Neuronal stem cell (in vitro differentiated cells): ENCODE data around the gene U2SURP.

Experiments
- DNase-seq: peaks from one replicate; pipeline ENCODE4 v3.0.0-alpha.2; 2013; ENCODE audit warnings: low spot score
- H2AFZ ChIP-seq: one replicate; pipeline ENCODE4 v1.6.1; 2013; ENCODE audit warnings: mild to moderate bottlenecking, low read length, inconsistent platforms
- H2AK5ac ChIP-seq: 2 replicates; pipeline ENCODE4 v1.6.1; 2013; ENCODE audit warnings: low read depth, mild to moderate bottlenecking, inconsistent platforms, low read length, moderate library complexity, mixed read lengths
- H2BK120ac ChIP-seq: 2 replicates; pipeline ENCODE4 v1.6.1; 2013; ENCODE audit warnings: low read depth, mild to moderate bottlenecking, inconsistent platforms, low read length, moderate library complexity, mixed read lengths
- H2BK12ac ChIP-seq: one replicate; pipeline ENCODE4 v1.6.1; 2013; ENCODE audit warnings: low read length, inconsistent platforms
- H2BK15ac ChIP-seq: 2 replicates; pipeline ENCODE4 v1.6.1; 2013; ENCODE audit warnings: mild to moderate bottlenecking, low read length, inconsistent platforms, mixed read lengths
- H2BK5ac ChIP-seq: one replicate; pipeline ENCODE4 v1.6.1; 2013; ENCODE audit warnings: inconsistent platforms, mild to moderate bottlenecking, low read length, moderate library complexity
- H3K14ac ChIP-seq: one replicate; pipeline ENCODE4 v1.6.1; 2013; ENCODE audit warnings: low read length, inconsistent platforms
- H3K18ac ChIP-seq: 2 replicates; pipeline ENCODE4 v1.6.1; 2013; ENCODE audit warnings: low read length, inconsistent platforms
- H3K23ac ChIP-seq: 2 replicates; pipeline ENCODE4 v1.6.1; 2013; ENCODE audit warnings: low read depth, mild to moderate bottlenecking, mixed read lengths, low read length, inconsistent platforms; ENCODE audit not compliant: poor library complexity
- H3K27ac ChIP-seq: replicated peaks from 3 replicates; pipeline ENCODE4 v1.5.1; 2013; ENCODE audit warnings: low read length, inconsistent platforms
- H3K27me3 ChIP-seq, 3 experiments: 2 replicates each; pipeline ENCODE4 v1.6.1; 2013; ENCODE audit warnings: low read length in 3 of 3, mild to moderate bottlenecking in 2 of 3, inconsistent platforms in 1 of 3, low read depth in 1 of 3, mixed read lengths in 1 of 3, moderate library complexity in 1 of 3; ENCODE audit not compliant: control insufficient read depth in 3 of 3, insufficient read depth in 3 of 3
- H3K36me3 ChIP-seq, 2 donors: replicated peaks in 1 of 2; 2 replicates each; pipeline ENCODE4 v1.6.1; 2013; ENCODE audit warnings: low read length in 2 of 2; ENCODE audit not compliant: control insufficient read depth in 2 of 2, insufficient read depth in 2 of 2
- H3K4ac ChIP-seq: 2 replicates; pipeline ENCODE4 v1.6.1; 2013; ENCODE audit warnings: inconsistent platforms, mild to moderate bottlenecking, low read length, moderate library complexity
- H3K4me1 ChIP-seq, 2 donors: 1 replicate in 1 of 2; 2 replicates in 1 of 2; pipeline ENCODE4 v1.6.1; 2013; ENCODE audit warnings: low read length in 2 of 2, low read depth in 1 of 2; ENCODE audit not compliant: control insufficient read depth in 2 of 2, insufficient read depth in 1 of 2
- H3K4me2 ChIP-seq: one replicate; pipeline ENCODE4 v1.6.1; 2013; ENCODE audit warnings: mild to moderate bottlenecking, low read length, inconsistent platforms; ENCODE audit not compliant: insufficient read depth, poor library complexity, severe bottlenecking
- H3K4me3 ChIP-seq, 2 donors: 2 replicates each; pipeline ENCODE4 v1.5.1; 2013; ENCODE audit warnings: low read length in 2 of 2, mild to moderate bottlenecking in 2 of 2, inconsistent platforms in 1 of 2, moderate library complexity in 1 of 2
- H3K79me1 ChIP-seq: one replicate; pipeline ENCODE4 v1.6.1; 2013; ENCODE audit warnings: low read depth, mild to moderate bottlenecking, inconsistent platforms, low read length, moderate library complexity
- H3K9ac ChIP-seq: one replicate; pipeline ENCODE4 v1.6.1; 2013; ENCODE audit warnings: mild to moderate bottlenecking, low read depth, low read length, inconsistent platforms; ENCODE audit not compliant: poor library complexity
- H3K9me3 ChIP-seq, 2 donors: replicated peaks in 1 of 2; 2 replicates each; pipeline versions ENCODE3 to v1.6.1; 2013; ENCODE audit warnings: low read length in 2 of 2, mild to moderate bottlenecking in 2 of 2, inconsistent platforms in 1 of 2, low read depth in 1 of 2, mixed read lengths in 1 of 2, moderate library complexity in 1 of 2; ENCODE audit not compliant: control insufficient read depth in 2 of 2, insufficient read depth in 1 of 2
- H4K8ac ChIP-seq: one replicate; pipeline ENCODE4 v1.6.1; 2013; ENCODE audit warnings: low read depth, mild to moderate bottlenecking, inconsistent platforms, low read length, moderate library complexity
- H4K91ac ChIP-seq: one replicate; pipeline ENCODE4 v1.6.1; 2013; ENCODE audit warnings: low read length, low read depth, mild to moderate bottlenecking, inconsistent platforms; ENCODE audit not compliant: poor library complexity
- WGBS, 2 donors: extraction: QIAGEN DNeasy Blood & Tissue Kit; methylation state at CpG; one replicate each; pipeline ENCODE4 v1.1.7; 2013; ENCODE audit warnings: missing lambda C conversion rate in 2 of 2, mixed read lengths in 1 of 2; ENCODE audit not compliant: insufficient read length in 2 of 2, insufficient replicate concordance in 1 of 2; ENCODE audit errors: extremely low coverage in 2 of 2; 5-methylcytosine and 5-hydroxymethylcytosine counted together

Gene U2SURP

GRCh38 chr3:143063018-143063417 lies 61.6 kb downstream of the U2SURP start:
- no peaks in the 10 kb centered on the region for H3K27me3 ChIP-seq

GRCh38 chr3:143064777-143065176 lies 63.4 kb downstream of the U2SURP start:
- H3K4me1 ChIP-seq, result peaks cover 0 to 2% of the 10 kb centered on the region in 2 donors
- H3K9me3 ChIP-seq, result no peaks in the 10 kb centered on the region
- H3K9ac ChIP-seq, result no peak overlapping the region
- H3K14ac ChIP-seq, result no peak overlapping the region
- no CpG with 5 or more reads among the region's 5 CpGs for WGBS, 2 donors
- H3K36me3 ChIP-seq, result peaks cover 0 to 27% of the 10 kb centered on the region in 2 donors
- H2BK15ac ChIP-seq, result no peak overlapping the region
- no peak overlapping the region for H4K91ac ChIP-seq
- no peaks in the 10 kb centered on the region for H3K27me3 ChIP-seq
- no peak overlapping the region for H2BK5ac ChIP-seq
- no peaks in the 10 kb centered on the region for H3K79me1 ChIP-seq
- no peak overlapping the region for H3K4me2 ChIP-seq
- H4K8ac ChIP-seq, result no peak overlapping the region
- no peak overlapping the region for H2AK5ac ChIP-seq
- H2AFZ ChIP-seq, result no peak overlapping the region
- no peak for DNase-seq
- H2BK12ac ChIP-seq, result no peak overlapping the region
- H2BK120ac ChIP-seq, result no peak overlapping the region
- H3K18ac ChIP-seq, result no peak overlapping the region
- H3K23ac ChIP-seq, result no peak overlapping the region
- no peak overlapping the region for H3K27ac ChIP-seq
- no peak overlapping the region for H3K4me3 ChIP-seq
- no peak overlapping the region for H3K4ac ChIP-seq

More at GRCh38 chr3:143063018-143063417, 61.6 kb downstream of the U2SURP start:
- no peak overlapping the region for H2AFZ ChIP-seq
- H3K27ac ChIP-seq, result no peak overlapping the region
- no peak overlapping the region for H2BK15ac ChIP-seq
- no peak overlapping the region for H3K14ac ChIP-seq
- H3K9ac ChIP-seq, result no peak overlapping the region
- H2BK120ac ChIP-seq, result no peak overlapping the region
- WGBS, 2 donors, result no CpG with 5 or more reads among the region's 2 CpGs
- no peak overlapping the region for H2AK5ac ChIP-seq
- H3K79me1 ChIP-seq, result no peaks in the 10 kb centered on the region
- H3K9me3 ChIP-seq, result no peaks in the 10 kb centered on the region
- H3K23ac ChIP-seq, result no peak overlapping the region
- no peak for DNase-seq
- no peak overlapping the region for H3K18ac ChIP-seq
- H4K8ac ChIP-seq, result no peak overlapping the region
- no peak overlapping the region for H3K4me2 ChIP-seq
- no peak overlapping the region for H3K4me3 ChIP-seq
- H3K4me1 ChIP-seq, result no peaks in the 10 kb centered on the region
- H4K91ac ChIP-seq, result no peak overlapping the region
- no peak overlapping the region for H2BK5ac ChIP-seq
- no peak overlapping the region for H3K4ac ChIP-seq
- no peak overlapping the region for H2BK12ac ChIP-seq
- H3K36me3 ChIP-seq, result peaks cover 0 to 44% of the 10 kb centered on the region in 2 donors

DNA sequence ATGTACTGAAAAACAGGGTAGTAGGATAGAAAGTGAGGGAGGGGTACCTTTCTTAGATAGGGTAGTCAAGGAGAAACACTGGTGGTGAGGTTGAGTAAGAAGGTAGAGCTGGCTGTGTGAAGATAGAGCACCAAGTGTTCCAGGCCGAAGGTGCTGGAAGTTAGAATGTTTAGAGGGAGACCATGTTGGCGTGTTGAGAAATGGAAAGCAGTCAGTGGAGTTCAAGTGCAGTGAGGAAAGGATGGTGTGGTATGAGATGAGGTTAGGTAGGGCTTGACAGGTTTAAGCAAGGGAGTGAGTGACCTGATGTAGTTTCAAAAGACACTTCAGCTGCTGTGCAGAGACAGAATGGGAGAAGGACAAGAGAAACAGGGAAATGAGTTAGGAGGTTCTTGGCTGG lies 64.0 kb downstream of the U2SURP start:
- Histone ChIP-seq H2AK5ac (no peak overlapping the region), H3K27me3 (no peaks in the 10 kb centered on the region), H3K23ac (no peak overlapping the region), H3K4ac (no peak overlapping the region), H4K8ac (no peak overlapping the region), H2BK5ac (no peak overlapping the region), H3K36me3 (peaks cover 0 to 21% of the 10 kb centered on the region in 2 donors), H3K4me1 (peaks cover 0 to 2% of the 10 kb centered on the region in 2 donors), H3K14ac (no peak overlapping the region), H3K4me2 (no peak overlapping the region), H2BK120ac (no peak overlapping the region), H2BK15ac (no peak overlapping the region), H3K79me1 (no peaks in the 10 kb centered on the region), H3K18ac (no peak overlapping the region), H3K9ac (no peak overlapping the region), H3K27ac (no peak overlapping the region), H3K4me3 (no peak overlapping the region), H4K91ac (no peak overlapping the region), H2BK12ac (no peak overlapping the region), H3K9me3 (no peaks in the 10 kb centered on the region), H2AFZ (no peak overlapping the region)
- no CpG with 5 or more reads among the region's 2 CpGs for WGBS, 2 donors
- no peak for DNase-seq

DNA sequence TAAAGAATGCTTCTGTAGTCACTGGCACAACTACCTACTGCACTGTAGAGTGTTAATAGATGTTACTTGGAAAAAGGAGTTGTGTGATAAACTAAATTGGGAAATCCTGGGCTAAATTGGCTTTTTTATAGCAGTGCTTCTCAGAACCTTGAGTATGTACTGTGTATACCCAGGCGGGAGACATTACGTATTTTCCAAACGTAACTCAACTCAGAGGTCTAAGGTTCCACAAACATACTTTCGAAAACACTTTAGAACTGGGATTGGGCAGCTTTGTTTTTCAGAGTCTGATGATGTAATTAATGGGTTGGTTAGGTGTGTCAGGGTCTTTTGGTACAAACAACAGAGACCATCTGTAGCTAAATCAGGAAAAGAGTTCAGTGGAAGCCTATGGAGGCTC lies 64.7 kb downstream of the U2SURP start:
- Histone ChIP-seq H3K36me3 (peaks cover 0 to 14% of the 10 kb centered on the region in 2 donors), H3K27me3 (no peaks in the 10 kb centered on the region), H2BK12ac (no peak overlapping the region), H3K27ac (no peak overlapping the region), H3K4me2 (no peak overlapping the region), H2AK5ac (no peak overlapping the region), H3K23ac (no peak overlapping the region), H3K4me1 (peaks cover 0 to 5% of the 10 kb centered on the region in 2 donors), H2BK15ac (no peak overlapping the region), H3K79me1 (no peaks in the 10 kb centered on the region), H4K8ac (no peak overlapping the region), H4K91ac (no peak overlapping the region), H3K4me3 (no peak overlapping the region), H3K18ac (no peak overlapping the region), H2AFZ (no peak overlapping the region), H2BK5ac (no peak overlapping the region), H2BK120ac (no peak overlapping the region), H3K4ac (no peak overlapping the region), H3K14ac (no peak overlapping the region), H3K9me3 (no peaks in the 10 kb centered on the region), H3K9ac (no peak overlapping the region)
- no peak for DNase-seq
- no CpG with 5 or more reads among the region's 4 CpGs for WGBS, 2 donors
